Ishikawa (cell line): Measurements from ENCODE around the gene C2orf92.

Source experiments
- CEBPB ChIP-seq: IDR thresholded peaks from 2 replicates; pipeline ENCODE4 v1.6.1; 2012
- CREB1 ChIP-seq: IDR thresholded peaks from 2 replicates; pipeline ENCODE4 v1.6.1; 2012; ENCODE audit warnings: low read depth
- EP300 ChIP-seq: IDR thresholded peaks from 2 replicates; pipeline ENCODE4 v1.6.1; 2012; ENCODE audit warnings: borderline replicate concordance
- FOXM1 ChIP-seq: IDR thresholded peaks from 2 replicates; pipeline ENCODE4 v1.6.1; 2012; ENCODE audit warnings: low read depth, borderline replicate concordance
- NFIC ChIP-seq: IDR thresholded peaks from 2 replicates; pipeline ENCODE4 v1.6.1; 2012
- RAD21 ChIP-seq: IDR thresholded peaks from 2 replicates; pipeline ENCODE4 v1.6.1; 2012; ENCODE audit warnings: low read depth
- TAF1 ChIP-seq: IDR thresholded peaks from 2 replicates; pipeline ENCODE4 v1.6.1; 2012; ENCODE audit warnings: low read depth, mild to moderate bottlenecking

GRCh38 chr2:97714950-97715652, 45.6 kb downstream of the C2orf92 start:
- TF ChIP-seq RAD21 (no peak), CEBPB (no peak), TAF1 (no peak), EP300 (no peak), NFIC (no peak), FOXM1 (no peak), CREB1 (no peak)
